Activated T-cell treated with anti-CD3 and anti-CD28 coated beads for 48 hours (primary cell): ENCODE results near the gene ANKRD23.
"Not testable (repeated sequence)": the region's sequence is repeated elsewhere in the genome, so short reads cannot be mapped to it uniquely, and the experiment has no call there.

Experiments
- DNase-seq: peaks from one replicate; pipeline ENCODE4 v3.0.0-alpha.2; 2020; ENCODE audit warnings: low read depth

Gene ANKRD23

DNA sequence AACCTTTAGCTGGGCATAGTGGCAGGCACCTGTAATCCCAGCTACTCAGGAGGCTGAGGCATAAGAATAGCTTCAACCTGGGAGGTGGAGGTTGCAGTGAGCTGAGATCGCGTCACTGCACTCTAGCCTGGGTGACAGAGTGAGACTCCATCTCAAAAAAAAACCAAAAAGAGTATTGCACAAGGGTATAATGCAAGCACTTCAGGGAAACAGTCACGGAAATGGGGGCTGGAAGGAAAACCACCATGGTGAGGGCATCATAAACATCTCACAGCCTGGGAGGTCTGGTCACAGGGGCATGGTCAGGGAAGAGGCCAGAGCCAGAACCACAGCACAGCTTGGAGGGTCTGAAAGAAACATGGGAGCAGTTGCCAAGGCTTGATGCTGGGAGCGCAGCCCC, 19.2 kb upstream of the ANKRD23 start:
- DNase-seq, result not testable (repeated sequence)

- no peak for DNase-seq
Measured at GRCh38 chr2:96861074-96861473, 17.3 kb upstream of the ANKRD23 start.

- DNase-seq, result peak; percentile 36
Measured at GRCh38 chr2:96860065-96861029, 16.5 kb upstream of the ANKRD23 start.

DNA sequence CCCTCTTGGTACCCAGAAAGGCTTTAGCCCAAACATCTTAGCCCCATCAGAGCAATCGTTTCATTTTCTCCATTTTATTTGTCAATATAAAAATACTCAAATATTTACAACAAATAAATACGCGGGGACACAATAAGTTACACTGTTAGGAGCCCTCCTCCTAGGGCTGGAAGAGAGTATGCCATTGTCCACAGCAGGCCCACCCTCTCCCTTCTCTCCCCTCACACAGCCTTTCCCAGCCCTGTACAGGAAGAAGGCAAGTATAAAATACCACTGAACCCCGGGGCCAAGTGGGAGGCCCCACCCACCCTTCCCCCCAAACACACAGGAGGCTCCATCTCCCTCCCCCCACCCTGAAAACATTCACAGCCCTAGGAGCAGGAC, 15.9 kb upstream of the ANKRD23 start:
- no peak for DNase-seq

DNA sequence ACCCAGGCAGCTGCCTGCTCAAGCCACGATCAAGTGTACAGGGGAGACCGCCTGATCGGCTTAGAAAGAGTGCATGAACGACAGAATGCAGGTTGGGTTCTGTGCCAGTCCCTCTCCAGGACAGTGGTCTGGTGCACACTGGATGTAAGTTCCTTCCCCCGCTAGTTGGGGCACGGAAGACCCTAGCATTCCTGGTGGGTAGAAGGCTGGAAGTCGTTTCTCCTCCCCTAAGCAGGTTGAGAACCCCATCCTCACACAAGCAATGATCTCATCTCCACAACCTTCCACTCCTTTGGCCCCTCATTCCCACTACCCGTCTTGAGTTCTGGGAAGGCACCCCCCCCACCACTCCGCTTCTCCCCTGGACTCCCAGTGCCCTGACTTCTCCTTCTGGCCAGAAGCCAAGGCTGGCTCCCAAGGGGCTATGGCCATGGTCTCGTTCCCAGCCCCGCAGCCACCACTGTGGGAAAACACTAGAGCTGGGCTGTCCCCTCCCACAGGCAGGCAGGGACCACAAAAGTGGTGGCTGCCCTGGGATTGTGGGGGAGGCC, 15.4 kb upstream of the ANKRD23 start:
- no peak for DNase-seq

DNA sequence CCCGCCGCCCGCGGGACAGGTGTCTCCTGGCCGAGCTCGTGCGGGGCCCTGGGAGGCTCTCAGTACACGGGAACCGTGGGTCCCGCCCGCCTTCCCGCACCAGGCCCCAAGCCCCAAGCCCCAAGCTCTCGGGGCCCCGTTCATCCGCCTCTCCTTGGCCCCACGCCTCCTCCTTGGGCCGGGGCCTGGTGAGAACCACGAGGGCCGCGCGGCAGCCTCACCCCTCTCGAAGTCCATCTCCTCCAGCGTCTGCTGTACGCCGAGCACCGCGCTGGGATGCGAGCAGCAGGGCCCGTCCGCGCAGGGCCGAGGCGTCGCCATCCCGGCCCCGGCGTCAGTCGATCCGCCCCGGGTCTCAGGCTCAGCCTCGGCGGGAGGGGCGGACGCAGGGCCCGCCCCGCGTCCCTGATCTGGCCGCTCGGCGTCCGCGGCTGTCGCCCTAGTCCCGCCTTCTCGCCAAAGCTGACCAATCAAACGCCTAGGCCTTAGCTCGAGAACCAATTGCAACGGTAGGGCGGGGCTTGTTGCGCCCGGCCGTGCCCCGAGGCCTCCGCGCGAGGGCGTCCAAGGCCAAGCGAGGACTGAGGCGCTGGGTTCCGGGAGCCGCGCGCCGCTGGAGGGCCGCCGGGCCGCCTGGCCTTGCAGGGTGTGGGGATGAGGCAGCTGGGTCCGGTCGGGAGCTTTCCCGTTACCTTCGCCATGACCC, 14.0 kb upstream of the ANKRD23 start, which contains the start of gene ANKRD39:
TSS of gene ANKRD39 (minus strand) at position 350 of the 706 bp plus-strand sequence. CDS start at position 321, 29 bp downstream.
- DNase-seq, result peak; percentile 97

DNA sequence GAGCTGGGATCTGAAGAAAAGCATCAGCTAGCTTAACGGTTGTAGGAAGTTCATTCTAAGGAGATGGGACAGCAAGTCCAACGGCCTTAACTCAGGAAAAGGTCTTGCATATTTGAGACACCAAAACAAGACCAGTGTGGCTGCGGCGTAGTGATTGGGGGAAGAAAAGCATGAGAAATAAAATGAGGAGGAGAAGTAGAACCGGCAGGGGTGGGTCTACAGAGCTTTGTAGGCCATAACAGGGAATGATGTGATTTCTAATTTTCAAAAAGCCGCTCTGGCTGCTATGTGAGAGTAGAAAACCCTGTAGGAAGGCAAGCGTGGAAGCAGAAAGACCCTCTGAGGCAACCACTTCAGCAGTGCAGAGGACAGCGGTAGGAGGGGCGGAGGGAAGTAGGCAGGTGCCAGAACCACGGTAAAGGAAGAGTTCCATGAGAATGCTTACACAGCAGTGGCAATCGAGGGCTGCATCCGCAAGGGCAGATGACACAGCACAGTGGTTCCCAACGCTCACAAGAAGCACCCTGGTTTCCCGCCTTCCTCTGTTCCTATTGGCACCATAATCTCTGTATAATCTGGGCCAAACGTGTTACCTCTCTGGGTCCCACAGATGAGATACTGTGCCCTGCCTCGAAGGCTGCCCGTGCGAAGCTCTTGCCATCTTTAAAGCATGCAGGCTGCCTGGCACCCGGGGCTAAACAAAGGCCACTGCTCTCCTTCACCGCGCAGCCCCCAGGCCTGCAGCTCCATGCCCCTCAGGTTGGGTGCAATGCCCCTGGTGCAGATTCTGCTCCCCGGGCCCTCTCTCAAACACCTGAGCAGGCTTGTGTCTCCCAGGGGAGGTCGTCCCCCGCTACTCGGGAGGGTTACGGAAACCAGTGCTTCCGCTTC, 13.2 kb upstream of the ANKRD23 start:
- DNase-seq, result peak; percentile 24

- no peak for DNase-seq
Measured at GRCh38 chr2:96853321-96853720, 9.5 kb upstream of the ANKRD23 start.

- DNase-seq, result no peak
Measured at GRCh38 chr2:96852667-96853066, 8.8 kb upstream of the ANKRD23 start.

- DNase-seq, result no peak
Measured at GRCh38 chr2:96848264-96848663, 4.4 kb upstream of the ANKRD23 start.

- no peak for DNase-seq
Measured at GRCh38 chr2:96847586-96847985, 3.8 kb upstream of the ANKRD23 start.

GRCh38 chr2:96846825-96847224, 3.0 kb upstream of the ANKRD23 start:
- no peak for DNase-seq

DNA sequence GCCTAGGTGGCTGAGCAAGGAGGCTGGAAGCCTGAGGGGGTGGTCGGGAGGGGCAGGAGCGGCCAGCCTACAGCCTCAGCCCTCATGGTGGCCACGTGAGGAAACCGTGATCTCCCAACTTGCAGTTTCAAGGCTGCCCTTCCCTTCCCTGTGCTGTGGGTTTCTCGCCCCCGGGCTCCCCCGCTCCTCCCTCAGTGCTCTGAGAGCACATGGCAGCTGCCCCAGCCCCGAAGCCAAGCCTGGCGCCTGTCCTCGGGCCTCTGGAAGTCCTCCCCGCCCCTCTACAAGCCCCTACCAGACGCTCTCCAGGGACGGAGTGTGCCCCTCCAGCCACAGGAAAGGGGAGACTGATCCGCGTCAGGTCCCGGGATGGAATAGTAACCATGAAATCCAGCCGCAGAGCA, 586 bp upstream of the ANKRD23 start:
- DNase-seq, result no peak

DNA sequence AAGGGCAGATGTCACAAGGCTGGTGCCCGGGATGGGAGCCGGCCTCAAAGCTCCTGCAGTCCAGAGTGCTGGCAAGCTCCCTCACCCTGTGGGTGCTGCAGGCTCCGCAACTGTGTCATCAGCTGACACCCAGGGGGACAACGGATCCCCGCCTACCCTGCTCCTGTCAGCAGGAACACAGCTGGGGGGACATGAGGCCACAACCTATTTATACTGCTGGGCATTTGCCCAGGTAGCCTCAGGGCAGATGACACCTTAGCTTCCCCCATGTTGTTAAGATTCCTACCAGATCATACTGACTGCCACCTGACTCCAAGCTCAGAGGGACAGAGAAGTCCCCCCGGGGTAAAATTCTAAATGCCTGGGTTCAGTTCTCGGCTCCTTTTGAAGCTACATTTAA, 1.2 kb downstream of the ANKRD23 start:
- no peak for DNase-seq

GRCh38 chr2:96841701-96842495, 1.9 kb downstream of the ANKRD23 start:
- DNase-seq, result no peak

DNA sequence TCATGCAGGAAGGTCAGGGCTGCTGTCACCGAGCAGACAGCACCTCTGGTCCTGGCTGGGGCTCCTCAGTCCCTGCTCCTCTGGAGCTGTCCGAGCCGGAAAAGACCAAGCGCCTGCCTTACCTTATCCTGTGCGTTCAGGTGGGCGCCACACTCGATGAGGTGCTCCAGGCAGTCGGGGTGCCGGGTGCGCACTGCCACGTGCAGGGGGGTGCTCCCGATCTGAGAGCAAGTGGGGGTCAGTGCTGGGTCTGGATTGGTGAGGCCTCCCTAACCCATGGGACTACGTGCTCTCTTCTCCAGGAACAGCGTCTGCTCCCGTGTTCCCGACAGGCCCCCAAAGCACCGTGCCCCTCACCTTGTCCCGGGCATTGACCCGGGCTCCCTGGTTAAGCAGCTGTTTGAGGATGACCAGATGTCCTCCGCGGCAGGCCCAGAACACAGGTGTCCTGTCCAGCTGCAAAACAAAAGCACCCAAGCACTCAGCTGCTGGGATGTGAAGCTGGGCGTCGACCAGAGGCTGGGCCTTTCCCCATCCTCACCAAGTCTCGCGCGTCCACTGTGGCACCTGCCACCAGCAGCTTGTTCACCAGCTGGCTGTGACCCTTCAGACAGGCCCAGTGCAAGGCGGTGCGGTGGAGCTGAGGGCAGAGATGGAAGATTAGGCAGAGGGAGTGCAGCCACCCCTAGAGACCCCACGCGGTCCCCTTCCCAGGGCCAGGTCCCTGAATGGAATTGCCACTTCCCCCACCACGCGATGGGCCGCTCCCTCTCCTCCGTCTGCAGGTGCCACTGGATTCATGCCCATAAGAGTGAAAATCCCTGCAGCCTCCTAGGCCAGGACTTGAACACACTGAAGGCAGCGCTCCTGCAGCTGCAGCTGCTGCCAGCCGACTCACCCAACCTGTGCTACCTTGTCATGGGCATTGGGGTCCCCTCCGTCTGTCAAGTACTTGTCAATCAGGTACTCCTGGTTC, 3.7 kb downstream of the ANKRD23 start:
- no peak for DNase-seq

- peak; percentile 73 for DNase-seq
Measured at GRCh38 chr2:96839293-96839874, 4.4 kb downstream of the ANKRD23 start.

DNA sequence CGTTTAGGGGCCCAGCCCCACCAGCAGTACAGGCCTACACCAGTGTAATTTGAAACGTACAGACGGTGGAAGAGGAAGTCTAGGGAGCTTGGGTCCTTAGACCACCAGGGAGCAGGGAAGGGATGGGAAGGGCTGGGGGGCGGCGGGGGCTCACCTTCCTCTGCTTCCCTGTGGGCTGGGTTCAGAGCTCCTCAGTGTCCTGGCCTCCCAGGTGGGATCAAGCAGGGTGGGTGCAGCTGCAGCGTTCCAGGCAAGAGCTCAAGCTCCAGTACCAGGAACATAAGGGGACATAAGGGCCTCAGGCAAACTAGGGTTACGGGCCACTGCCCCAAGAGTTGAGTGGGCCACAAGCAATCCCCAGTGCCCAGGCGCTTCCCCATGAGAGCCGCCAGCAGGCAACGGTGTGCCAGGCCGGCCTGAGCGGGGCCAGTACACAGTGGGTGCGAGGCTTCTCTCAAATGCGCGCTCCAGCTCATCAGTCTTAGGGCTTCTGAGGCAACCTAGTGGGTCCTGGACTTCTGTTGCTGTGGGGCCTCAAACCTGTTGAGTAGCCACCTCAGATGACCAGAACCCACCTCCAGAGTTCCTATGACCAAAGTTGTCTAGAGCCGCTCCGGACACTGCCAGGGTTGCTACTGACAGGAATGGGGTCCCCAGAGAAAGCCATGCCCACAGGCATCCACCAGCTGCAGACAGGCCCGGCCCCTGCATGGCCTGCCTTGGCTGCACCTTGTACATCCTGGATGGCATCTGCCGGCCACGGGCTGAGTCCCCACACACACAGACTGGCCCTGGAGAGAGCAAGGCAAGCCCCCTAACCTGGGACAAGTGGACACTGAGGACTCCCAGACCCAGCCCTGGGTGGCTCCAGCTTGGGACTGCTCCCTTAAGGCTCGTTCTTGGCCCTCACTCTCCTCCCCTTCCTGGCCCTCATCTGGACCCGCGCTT, 5.2 kb downstream of the ANKRD23 start:
- no peak for DNase-seq
